ENCODE measurements around the gene CNGA4. TPM values are rescaled to one million over a fixed set of nuclear protein-coding genes. Genes with fewer than 3 reads are reported as not detected.

Gene CNGA4
- total and polyA plus RNA-seq, 2 donors (not counting 1 experiment from before 2014, with no cell fraction given), result 0.79 to 1.9 TPM

GRCh38 chr11:6240781-6241180 lies 1.9 kb downstream of the CNGA4 start:
- Histone ChIP-seq H2AFZ (ENCODE audit: insufficient read depth, low read depth, low read length, poor library complexity, severe bottlenecking) (no peak overlapping the region), H3K27ac (ENCODE audit: low read length in 2 of 2) (no peak overlapping the region), H3K79me2 (ENCODE audit: control insufficient read depth, insufficient read depth, low read length) (no peaks in the 10 kb centered on the region), H3K4me1 (ENCODE audit: control insufficient read depth in 2 of 2, insufficient read depth in 2 of 2, low read length in 2 of 2) (no peaks in the 10 kb centered on the region), H3K27me3 (replicated peaks in 1 of 4; ENCODE audit: control extremely low read depth in 1 of 4, control insufficient read depth in 3 of 4, insufficient read depth in 4 of 4, low read length in 3 of 4) (peaks cover 0 to 21% (median 4%) of the 10 kb centered on the region in 4 experiments), H3K9me3 (ENCODE audit: control extremely low read depth in 1 of 3, control insufficient read depth in 2 of 3, insufficient read depth in 1 of 3, low read length in 2 of 3) (no peaks in the 10 kb centered on the region), H3K9ac (ENCODE audit: low read length) (no peak overlapping the region), H3K4me2 (replicated peaks; ENCODE audit: low read depth, low read length, poor library complexity, severe bottlenecking) (no peak overlapping the region), H3K36me3 (replicated peaks in 1 of 2; ENCODE audit: control extremely low read depth in 1 of 2, control insufficient read depth in 1 of 2, extremely low read depth in 1 of 2, insufficient read depth in 2 of 2, low read length in 1 of 2) (no peaks in the 10 kb centered on the region), H4K20me1 (ENCODE audit: control insufficient read depth, insufficient read depth, low read length, poor library complexity, severe bottlenecking) (no peaks in the 10 kb centered on the region), H3K4me3 (ENCODE audit: control extremely low read depth in 1 of 5, extremely low read depth in 1 of 5, insufficient read depth in 1 of 5, low read depth in 2 of 5, low read length in 4 of 5) (no peak overlapping the region)
- H3K27ac Mint-ChIP-seq, result no peak overlapping the region
- WGBS (ENCODE audit: insufficient coverage), result 0% methylated on average over 1 of the region's 1 CpG
- DNase-seq (no peak), ATAC-seq (ENCODE audit: low read depth) (no peak)
- H3K4me1 Mint-ChIP-seq, result no peaks in the 10 kb centered on the region
- intact Hi-C loops (cut with micrococcal nuclease), result no loop called here
- H3K9me3 Mint-ChIP-seq (ENCODE audit: insufficient read depth), result no peaks in the 10 kb centered on the region
- TF ChIP-seq CTCF (IDR thresholded peaks at IDR 0.05), result no peak
- no peak for TF ChIP-seq EZH2 (IDR thresholded peaks at IDR 0.05; ENCODE audit: borderline replicate concordance, insufficient read depth, low read depth, low read length, poor library complexity, severe bottlenecking)
- no peak overlapping the region for H3K4me3 Mint-ChIP-seq
- H3K27me3 Mint-ChIP-seq, result peaks cover 35% of the 10 kb centered on the region
- ChIA-PET CTCF (no interaction called here), POLR2A (no interaction called here)

GRCh38 chr11:6241316-6241715 lies 2.4 kb downstream of the CNGA4 start:
- Histone ChIP-seq H3K9me3 (ENCODE audit: control extremely low read depth in 1 of 3, control insufficient read depth in 2 of 3, insufficient read depth in 1 of 3, low read length in 2 of 3) (no peaks in the 10 kb centered on the region), H3K9ac (ENCODE audit: low read length) (no peak overlapping the region), H3K4me1 (ENCODE audit: control insufficient read depth in 2 of 2, insufficient read depth in 2 of 2, low read length in 2 of 2) (no peaks in the 10 kb centered on the region), H3K36me3 (replicated peaks in 1 of 2; ENCODE audit: control extremely low read depth in 1 of 2, control insufficient read depth in 1 of 2, extremely low read depth in 1 of 2, insufficient read depth in 2 of 2, low read length in 1 of 2) (no peaks in the 10 kb centered on the region), H3K27me3 (replicated peaks in 1 of 4; ENCODE audit: control extremely low read depth in 1 of 4, control insufficient read depth in 3 of 4, insufficient read depth in 4 of 4, low read length in 3 of 4) (peaks cover 0 to 21% (median 4%) of the 10 kb centered on the region in 4 experiments), H3K27ac (ENCODE audit: low read length in 2 of 2) (no peak overlapping the region), H3K4me2 (replicated peaks; ENCODE audit: low read depth, low read length, poor library complexity, severe bottlenecking) (no peak overlapping the region), H3K79me2 (ENCODE audit: control insufficient read depth, insufficient read depth, low read length) (no peaks in the 10 kb centered on the region), H3K4me3 (ENCODE audit: control extremely low read depth in 1 of 5, extremely low read depth in 1 of 5, insufficient read depth in 1 of 5, low read depth in 2 of 5, low read length in 4 of 5) (no peak overlapping the region), H2AFZ (ENCODE audit: insufficient read depth, low read depth, low read length, poor library complexity, severe bottlenecking) (no peak overlapping the region), H4K20me1 (ENCODE audit: control insufficient read depth, insufficient read depth, low read length, poor library complexity, severe bottlenecking) (no peaks in the 10 kb centered on the region)
- Mint-ChIP-seq H3K9me3 (ENCODE audit: insufficient read depth) (no peaks in the 10 kb centered on the region), H3K27me3 (peaks cover 35% of the 10 kb centered on the region), H3K4me3 (no peak overlapping the region), H3K4me1 (no peaks in the 10 kb centered on the region), H3K27ac (no peak overlapping the region)
- DNase-seq, result no peak
- ChIA-PET CTCF (no interaction called here), POLR2A (no interaction called here)
- intact Hi-C loops (cut with micrococcal nuclease), result no loop called here
- no peak for ATAC-seq (ENCODE audit: low read depth)
- WGBS (ENCODE audit: insufficient coverage), result 93% methylated on average over 7 of the region's 7 CpGs
- TF ChIP-seq EZH2 (IDR thresholded peaks at IDR 0.05; ENCODE audit: borderline replicate concordance, insufficient read depth, low read depth, low read length, poor library complexity, severe bottlenecking) (no peak), CTCF (IDR thresholded peaks at IDR 0.05) (no peak)

Data from B cell (primary cell).